Breast epithelium (tissue), 3 donors: ENCODE data around the gene DGCR6.

Experiments used
- POLR2A ChIP-seq: fragments of 450-650 bp; IDR thresholded peaks from one replicate; pipeline ENCODE4 v1.6.1; 2016; ENCODE audit warnings: antibody characterized with exemption, mild to moderate bottlenecking, moderate library complexity
- POLR2AphosphoS5 ChIP-seq, 3 donors: sonication (generic); formaldehyde crosslinking; IDR thresholded peaks; one replicate each; pipeline ENCODE4 v1.6.1; 2017; ENCODE audit warnings: antibody characterized with exemption in 3 of 3
- TF ChIP-seq, protein P1 (sequence below), 3 donors: fragments of 450-650 bp; IDR thresholded peaks; one replicate each; pipeline ENCODE4 v1.5.1; 2016 to 2017; ENCODE audit warnings: antibody characterized with exemption in 3 of 3, mild to moderate bottlenecking in 3 of 3, moderate library complexity in 3 of 3

DNA sequence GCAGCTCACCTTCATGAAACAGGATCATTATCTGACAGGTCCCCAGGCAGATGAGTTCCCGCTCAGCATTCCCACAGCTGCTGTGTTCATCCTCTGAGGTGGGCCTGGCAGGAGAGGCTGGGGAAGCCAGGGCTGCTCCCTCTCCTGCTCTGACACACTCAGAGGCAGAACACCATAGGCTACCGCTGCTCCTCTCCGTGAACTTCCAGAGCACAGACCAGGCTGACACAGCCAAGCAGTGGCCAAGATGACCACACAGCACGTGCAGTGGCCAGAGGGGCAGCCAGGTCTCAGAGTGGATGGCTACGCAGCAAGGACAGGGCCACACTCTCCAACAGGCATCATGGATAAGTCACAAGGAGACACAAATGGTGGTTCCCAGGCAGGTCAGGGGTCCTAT is 21.5 kb downstream of the DGCR6 start:
- TF ChIP-seq, protein P1, sequence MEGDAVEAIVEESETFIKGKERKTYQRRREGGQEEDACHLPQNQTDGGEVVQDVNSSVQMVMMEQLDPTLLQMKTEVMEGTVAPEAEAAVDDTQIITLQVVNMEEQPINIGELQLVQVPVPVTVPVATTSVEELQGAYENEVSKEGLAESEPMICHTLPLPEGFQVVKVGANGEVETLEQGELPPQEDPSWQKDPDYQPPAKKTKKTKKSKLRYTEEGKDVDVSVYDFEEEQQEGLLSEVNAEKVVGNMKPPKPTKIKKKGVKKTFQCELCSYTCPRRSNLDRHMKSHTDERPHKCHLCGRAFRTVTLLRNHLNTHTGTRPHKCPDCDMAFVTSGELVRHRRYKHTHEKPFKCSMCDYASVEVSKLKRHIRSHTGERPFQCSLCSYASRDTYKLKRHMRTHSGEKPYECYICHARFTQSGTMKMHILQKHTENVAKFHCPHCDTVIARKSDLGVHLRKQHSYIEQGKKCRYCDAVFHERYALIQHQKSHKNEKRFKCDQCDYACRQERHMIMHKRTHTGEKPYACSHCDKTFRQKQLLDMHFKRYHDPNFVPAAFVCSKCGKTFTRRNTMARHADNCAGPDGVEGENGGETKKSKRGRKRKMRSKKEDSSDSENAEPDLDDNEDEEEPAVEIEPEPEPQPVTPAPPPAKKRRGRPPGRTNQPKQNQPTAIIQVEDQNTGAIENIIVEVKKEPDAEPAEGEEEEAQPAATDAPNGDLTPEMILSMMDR (IDR thresholded peaks at IDR 0.05) = no peak
- no peak for TF ChIP-seq POLR2AphosphoS5 (IDR thresholded peaks at IDR 0.05)
- no peak for TF ChIP-seq POLR2A
